SK-N-MC (cell line): ENCODE measurements around the gene CWF19L2.
"Not testable (repeated sequence)": the region's sequence is repeated elsewhere in the genome, so short reads cannot be mapped to it uniquely, and the experiment has no call there.

Experiments used
- DNase-seq: peaks from one replicate; pipeline ENCODE4 v3.0.0-alpha.2; 2011; ENCODE audit warnings: low read depth, low spot score
- H3K27ac ChIP-seq: fragments of 200-600 bp; sonication (generic); 2 replicates; pipeline ENCODE4 v1.5.1; 2016; ENCODE audit warnings: mixed run types
- H3K36me3 ChIP-seq: fragments of 200-600 bp; sonication (generic); 2 replicates; pipeline ENCODE4 v1.6.1; 2017; ENCODE audit warnings: antibody characterized with exemption, low read length, mixed read lengths; ENCODE audit not compliant: insufficient read depth
- H3K4me3 ChIP-seq: fragments of 200-600 bp; sonication (generic); 2 replicates; pipeline ENCODE4 v1.5.1; 2016
- H3K9ac ChIP-seq: fragments of 200-600 bp; sonication (generic); 2 replicates; pipeline ENCODE4 v1.8.0; 2017; ENCODE audit warnings: mixed run types, mixed read lengths; ENCODE audit not compliant: insufficient read length
- H3K9me3 ChIP-seq: fragments of 200-600 bp; sonication (generic); 2 replicates; pipeline ENCODE4 v1.6.1; 2017; ENCODE audit warnings: low read depth, mild to moderate bottlenecking, antibody characterized with exemption, low read length, moderate library complexity, mixed read lengths
- EZH2 ChIP-seq: fragments of 200-600 bp; sonication (generic); IDR thresholded peaks from one replicate; pipeline ENCODE4 v1.6.1; 2017; ENCODE audit warnings: antibody characterized with exemption
- FOXP2 ChIP-seq: optimal IDR thresholded peaks from 2 replicates; pipeline ENCODE3; 2011; ENCODE audit warnings: mild to moderate bottlenecking, moderate library complexity; ENCODE audit not compliant: insufficient read depth; ENCODE audit errors: extremely low read length, control extremely low read depth
- POLR2AphosphoS5 ChIP-seq: IDR thresholded peaks from 2 replicates; pipeline ENCODE4 v1.6.1; 2012; ENCODE audit warnings: mild to moderate bottlenecking, low read depth, low read length, borderline replicate concordance

Gene CWF19L2

GRCh38 chr11:107457558-107458271 is at the start of gene CWF19L2:
Gene CWF19L2 (minus strand): TSS chr11:107457825. CDS start chr11:107457816, 9 bp downstream.
- peak; percentile 89 for DNase-seq
- TF ChIP-seq EZH2 (no peak), FOXP2 (no peak), POLR2AphosphoS5 (peak; percentile 88)
- Histone ChIP-seq H3K36me3 (peaks cover 20% of the 10 kb centered on the region), H3K9me3 (no peaks in the 10 kb centered on the region), H3K9ac (peak within 1 kb of the TSS; percentile 90), H3K4me3 (peak within 1 kb of the TSS; percentile 81), H3K27ac (peak within 1 kb of the TSS; percentile 29; the same call in 1 of the 2 replicates)

GRCh38 chr11:107505647-107506225 is 48.1 kb upstream of the CWF19L2 start:
- no peak overlapping the region for H3K27ac ChIP-seq
- H3K9me3 ChIP-seq: 0 out of 2 replicates have a peak, but pooled peaks cover 2% of the 10 kb centered on the region
- peaks cover 30% of the 10 kb centered on the region for H3K36me3 ChIP-seq
- H3K4me3 ChIP-seq: no peak overlapping the region
- no peak for TF ChIP-seq EZH2
- no peak overlapping the region for H3K9ac ChIP-seq
- DNase-seq: no peak

- 0 out of 2 replicates have a peak, but pooled peaks cover 2% of the 10 kb centered on the region for H3K9me3 ChIP-seq
- TF ChIP-seq FOXP2 (no peak), EZH2 (no peak), POLR2AphosphoS5 (no peak)
- no peak overlapping the region for H3K27ac ChIP-seq
- no peak overlapping the region for H3K9ac ChIP-seq
- H3K4me3 ChIP-seq: no peak overlapping the region
- no peak for DNase-seq
- H3K36me3 ChIP-seq: peaks cover 30% of the 10 kb centered on the region
Observed at GRCh38 chr11:107504981-107505380, 47.4 kb upstream of the CWF19L2 start.

GRCh38 chr11:107501713-107502112 is 44.1 kb upstream of the CWF19L2 start:
- no peak for DNase-seq
- no peak overlapping the region for H3K9ac ChIP-seq
- TF ChIP-seq POLR2AphosphoS5: no peak
- no peak for TF ChIP-seq FOXP2
- TF ChIP-seq EZH2: no peak

GRCh38 chr11:107497371-107497770 is 39.7 kb upstream of the CWF19L2 start:
- DNase-seq, H3K9me3 ChIP-seq, H3K27ac ChIP-seq, H3K4me3 ChIP-seq, H3K9ac ChIP-seq: not testable (repeated sequence)
- peaks cover 10% of the 10 kb centered on the region for H3K36me3 ChIP-seq

More at GRCh38 chr11:107501713-107502112, 44.1 kb upstream of the CWF19L2 start:
- Histone ChIP-seq H3K27ac (no peak overlapping the region), H3K36me3 (peaks cover 30% of the 10 kb centered on the region), H3K9me3 (0 out of 2 replicates have a peak, but pooled peaks cover 2% of the 10 kb centered on the region), H3K4me3 (no peak overlapping the region)

GRCh38 chr11:107496011-107496410 is 38.4 kb upstream of the CWF19L2 start:
- no peak for TF ChIP-seq EZH2
- no peak for TF ChIP-seq POLR2AphosphoS5
- TF ChIP-seq FOXP2: no peak
- no peak for DNase-seq
- Histone ChIP-seq H3K36me3 (peaks cover under 1% of the 10 kb centered on the region; the same call in 1 of the 2 replicates), H3K27ac (peak overlapping the region; percentile 14; the same call in 1 of the 2 replicates), H3K9me3 (0 out of 2 replicates have a peak, but pooled peaks cover 1% of the 10 kb centered on the region), H3K9ac (no peak overlapping the region), H3K4me3 (no peak overlapping the region)

- Histone ChIP-seq H3K4me3 (no peak overlapping the region), H3K9me3 (no peaks in the 10 kb centered on the region), H3K27ac (no peak overlapping the region), H3K9ac (no peak overlapping the region), H3K36me3 (no peaks in the 10 kb centered on the region)
- TF ChIP-seq EZH2: no peak
- no peak for TF ChIP-seq FOXP2
- TF ChIP-seq POLR2AphosphoS5: no peak
- no peak for DNase-seq
Observed at GRCh38 chr11:107494055-107494454, 36.4 kb upstream of the CWF19L2 start.

- Histone ChIP-seq H3K9ac (no peak overlapping the region), H3K4me3 (no peak overlapping the region), H3K9me3 (no peaks in the 10 kb centered on the region), H3K36me3 (no peaks in the 10 kb centered on the region), H3K27ac (no peak overlapping the region)
- TF ChIP-seq FOXP2 (no peak), POLR2AphosphoS5 (no peak), EZH2 (no peak)
- DNase-seq: no peak
Observed at GRCh38 chr11:107493117-107493516, 35.5 kb upstream of the CWF19L2 start.

GRCh38 chr11:107490836-107491235 is 33.2 kb upstream of the CWF19L2 start:
- no peak for DNase-seq
- Histone ChIP-seq H3K27ac (no peak overlapping the region), H3K9me3 (no peaks in the 10 kb centered on the region), H3K9ac (no peak overlapping the region), H3K4me3 (no peak overlapping the region), H3K36me3 (no peaks in the 10 kb centered on the region)
- TF ChIP-seq EZH2: no peak
- no peak for TF ChIP-seq POLR2AphosphoS5
- no peak for TF ChIP-seq FOXP2
